ENCODE measurements around the gene CACNA1D.

Gene CACNA1D

DNA sequence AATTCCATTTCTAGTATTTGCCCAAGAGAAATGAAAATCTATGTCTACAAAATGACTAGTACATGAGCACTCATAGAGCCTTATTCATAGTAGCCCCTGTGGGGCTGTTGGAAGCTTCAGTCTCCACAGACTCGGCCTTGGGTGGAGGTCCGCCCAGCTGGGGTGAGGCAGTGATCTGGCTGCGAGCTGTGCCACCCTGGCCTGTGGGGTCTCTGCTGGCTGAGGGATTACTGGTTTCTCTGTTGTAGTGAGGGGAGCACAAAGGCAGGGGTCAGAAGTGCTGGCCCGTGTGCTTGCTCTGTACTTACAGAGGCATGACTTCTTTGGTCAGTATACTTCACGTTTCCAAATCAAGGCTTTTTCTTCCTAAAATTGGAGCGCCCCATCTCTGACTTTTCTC lies 193.7 kb downstream of the CACNA1D start:
- Histone ChIP-seq H3K9ac (ENCODE audit: low read length in 5 of 5) (no peak overlapping the region), H3K4me1 (ENCODE audit: control insufficient read depth in 5 of 5, insufficient read depth in 5 of 5, low read length in 5 of 5) (no peaks in the 10 kb centered on the region), H3K27me3 (ENCODE audit: control insufficient read depth in 5 of 5, insufficient read depth in 4 of 5, low read length in 5 of 5) (peaks cover 0 to 5% (median 2%) of the 10 kb centered on the region in 5 donors), H3K27ac (ENCODE audit: low read depth, low read length) (no peak overlapping the region), H3K4me3 (ENCODE audit: low read depth in 1 of 5, low read length in 5 of 5) (no peak overlapping the region), H3K36me3 (ENCODE audit: control insufficient read depth in 5 of 5, insufficient read depth in 5 of 5, low read length in 5 of 5) (no peaks in the 10 kb centered on the region), H3K9me3 (ENCODE audit: control insufficient read depth in 5 of 5, low read length in 5 of 5) (no peaks in the 10 kb centered on the region)

DNA sequence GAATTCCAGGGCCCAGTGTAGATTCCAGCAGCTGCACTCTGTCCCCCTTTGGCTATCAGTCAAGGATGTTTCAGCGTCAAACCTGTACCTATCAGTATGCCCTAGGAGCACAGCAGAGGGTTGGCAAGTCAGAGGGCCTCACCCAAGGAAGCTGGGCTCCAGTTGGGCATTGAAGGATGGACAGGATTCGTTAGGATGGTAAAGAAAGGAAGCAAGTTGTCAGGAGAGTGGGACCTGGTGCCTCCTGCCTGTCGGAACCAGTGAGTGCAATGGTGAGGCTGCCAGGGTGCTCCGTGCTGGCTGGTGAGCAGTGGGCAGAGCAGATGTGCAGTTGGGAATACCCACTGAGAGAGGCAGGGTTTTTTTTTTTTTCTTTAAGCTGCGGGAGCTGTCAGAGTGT lies 194.6 kb downstream of the CACNA1D start:
- Histone ChIP-seq H3K9me3 (ENCODE audit: control insufficient read depth in 5 of 5, low read length in 5 of 5) (no peaks in the 10 kb centered on the region), H3K27ac (ENCODE audit: low read depth, low read length) (no peak overlapping the region), H3K9ac (ENCODE audit: low read length in 5 of 5) (no peak overlapping the region), H3K36me3 (ENCODE audit: control insufficient read depth in 5 of 5, insufficient read depth in 5 of 5, low read length in 5 of 5) (no peaks in the 10 kb centered on the region), H3K4me3 (ENCODE audit: low read depth in 1 of 5, low read length in 5 of 5) (no peak overlapping the region), H3K27me3 (ENCODE audit: control insufficient read depth in 5 of 5, insufficient read depth in 4 of 5, low read length in 5 of 5) (peaks cover 0 to 5% (median 0%) of the 10 kb centered on the region in 5 donors), H3K4me1 (ENCODE audit: control insufficient read depth in 5 of 5, insufficient read depth in 5 of 5, low read length in 5 of 5) (no peaks in the 10 kb centered on the region)

DNA sequence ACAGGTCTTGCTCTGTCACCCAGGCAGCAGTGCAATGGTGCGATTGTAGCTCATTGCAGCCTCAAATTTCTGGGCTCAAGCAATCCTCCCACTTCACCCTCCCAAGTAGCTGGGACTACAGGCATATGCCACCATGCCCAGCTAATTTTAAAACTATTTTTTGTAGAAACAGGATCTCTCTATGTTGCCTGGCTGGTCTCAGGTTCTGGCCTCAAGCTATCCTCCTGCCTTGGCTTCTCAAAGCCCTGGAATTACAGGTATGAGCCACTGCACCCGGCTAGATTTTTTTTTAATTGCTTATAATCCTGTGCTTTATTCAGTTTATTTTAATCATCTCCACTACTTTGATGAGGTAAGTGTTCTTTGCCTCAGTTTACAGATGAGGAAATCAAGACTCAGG lies 195.3 kb downstream of the CACNA1D start:
- H3K27ac ChIP-seq (ENCODE audit: low read depth, low read length): no peak overlapping the region
- no peak overlapping the region for H3K4me3 ChIP-seq (ENCODE audit: low read depth in 1 of 5, low read length in 5 of 5)
- H3K9me3 ChIP-seq (ENCODE audit: control insufficient read depth in 5 of 5, low read length in 5 of 5): no peaks in the 10 kb centered on the region
- no peaks in the 10 kb centered on the region for H3K4me1 ChIP-seq (ENCODE audit: control insufficient read depth in 5 of 5, insufficient read depth in 5 of 5, low read length in 5 of 5)
- H3K9ac ChIP-seq (ENCODE audit: low read length in 5 of 5): no peak overlapping the region
- peaks cover 0 to 6% (median 0%) of the 10 kb centered on the region in 5 donors for H3K27me3 ChIP-seq (ENCODE audit: control insufficient read depth in 5 of 5, insufficient read depth in 4 of 5, low read length in 5 of 5)
- H3K36me3 ChIP-seq (ENCODE audit: control insufficient read depth in 5 of 5, insufficient read depth in 5 of 5, low read length in 5 of 5): no peaks in the 10 kb centered on the region

DNA sequence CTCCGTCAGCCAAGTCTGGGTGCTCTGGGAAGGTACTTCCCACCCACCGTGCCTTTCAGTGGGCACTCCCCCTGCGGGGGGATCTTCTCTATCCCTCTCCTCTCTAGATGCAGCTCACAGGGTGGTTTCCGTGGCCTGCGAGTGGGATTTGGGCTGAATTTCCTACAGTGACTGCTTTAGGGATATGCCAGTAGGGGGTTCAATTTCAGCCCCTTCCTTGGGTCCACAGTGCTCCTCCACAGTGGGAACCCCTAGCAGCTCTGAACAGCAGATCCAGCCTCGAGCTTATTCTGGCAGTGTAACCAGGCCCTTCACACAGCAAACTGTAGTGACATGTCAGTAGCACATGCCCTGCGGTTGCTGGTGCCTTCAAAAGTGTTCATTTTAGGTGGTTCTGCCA lies 196.1 kb downstream of the CACNA1D start:
- Histone ChIP-seq H3K27me3 (ENCODE audit: control insufficient read depth in 5 of 5, insufficient read depth in 4 of 5, low read length in 5 of 5) (peaks cover 0 to 13% (median 5%) of the 10 kb centered on the region in 5 donors), H3K9me3 (ENCODE audit: control insufficient read depth in 5 of 5, low read length in 5 of 5) (no peaks in the 10 kb centered on the region), H3K27ac (ENCODE audit: low read depth, low read length) (no peak overlapping the region), H3K4me3 (ENCODE audit: low read depth in 1 of 5, low read length in 5 of 5) (no peak overlapping the region), H3K9ac (ENCODE audit: low read length in 5 of 5) (no peak overlapping the region), H3K36me3 (ENCODE audit: control insufficient read depth in 5 of 5, insufficient read depth in 5 of 5, low read length in 5 of 5) (no peaks in the 10 kb centered on the region), H3K4me1 (ENCODE audit: control insufficient read depth in 5 of 5, insufficient read depth in 5 of 5, low read length in 5 of 5) (no peaks in the 10 kb centered on the region)

DNA sequence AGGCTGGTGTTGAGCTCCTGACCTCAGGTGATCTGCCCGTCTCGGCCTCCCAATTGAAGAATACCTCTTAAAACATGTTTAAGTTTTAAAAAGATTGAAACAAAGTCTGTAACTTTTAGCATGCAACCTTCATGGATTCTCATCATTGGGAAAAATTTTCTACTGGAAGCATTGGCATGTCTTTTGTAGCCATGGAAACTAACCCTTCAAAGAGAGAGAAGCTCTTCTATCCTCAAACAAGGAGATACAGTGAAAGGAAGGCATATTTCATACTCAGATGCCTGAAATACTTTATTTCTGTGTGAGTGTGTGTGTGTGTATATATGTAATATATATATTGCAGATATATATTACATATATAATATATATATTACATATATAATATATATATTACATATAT lies 196.9 kb downstream of the CACNA1D start:
- Histone ChIP-seq H3K4me3 (ENCODE audit: low read depth in 1 of 5, low read length in 5 of 5) (no peak overlapping the region), H3K9ac (ENCODE audit: low read length in 5 of 5) (no peak overlapping the region), H3K4me1 (ENCODE audit: control insufficient read depth in 5 of 5, insufficient read depth in 5 of 5, low read length in 5 of 5) (no peaks in the 10 kb centered on the region), H3K27me3 (ENCODE audit: control insufficient read depth in 5 of 5, insufficient read depth in 4 of 5, low read length in 5 of 5) (peaks cover 0 to 13% (median 5%) of the 10 kb centered on the region in 5 donors), H3K36me3 (ENCODE audit: control insufficient read depth in 5 of 5, insufficient read depth in 5 of 5, low read length in 5 of 5) (no peaks in the 10 kb centered on the region), H3K27ac (ENCODE audit: low read depth, low read length) (no peak overlapping the region), H3K9me3 (ENCODE audit: control insufficient read depth in 5 of 5, low read length in 5 of 5) (no peaks in the 10 kb centered on the region)

DNA sequence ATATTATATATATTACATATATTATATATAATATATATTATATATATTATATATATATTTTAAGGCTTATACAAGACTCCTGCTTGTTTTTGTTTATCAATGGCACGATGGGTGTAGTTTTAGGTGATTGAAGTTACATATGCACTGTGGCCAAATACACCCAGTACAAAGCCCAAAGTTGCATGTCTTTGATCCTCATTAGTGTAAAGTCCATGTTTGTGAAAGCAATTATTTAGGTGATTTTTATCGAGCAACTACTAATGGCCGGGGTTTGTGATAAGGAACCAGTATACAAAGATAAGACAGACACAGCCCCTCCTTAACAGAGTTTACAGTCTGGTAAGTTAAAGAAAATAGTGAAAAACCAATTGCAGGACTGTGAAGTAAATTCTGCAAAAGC lies 197.5 kb downstream of the CACNA1D start:
- Histone ChIP-seq H3K9me3 (ENCODE audit: control insufficient read depth in 5 of 5, low read length in 5 of 5) (no peaks in the 10 kb centered on the region), H3K27me3 (ENCODE audit: control insufficient read depth in 5 of 5, insufficient read depth in 4 of 5, low read length in 5 of 5) (peaks cover 0 to 13% (median 5%) of the 10 kb centered on the region in 5 donors), H3K4me3 (ENCODE audit: low read depth in 1 of 5, low read length in 5 of 5) (no peak overlapping the region), H3K9ac (ENCODE audit: low read length in 5 of 5) (no peak overlapping the region), H3K4me1 (ENCODE audit: control insufficient read depth in 5 of 5, insufficient read depth in 5 of 5, low read length in 5 of 5) (peaks cover 0 to 1% (median 0%) of the 10 kb centered on the region in 5 donors), H3K27ac (ENCODE audit: low read depth, low read length) (no peak overlapping the region), H3K36me3 (ENCODE audit: control insufficient read depth in 5 of 5, insufficient read depth in 5 of 5, low read length in 5 of 5) (no peaks in the 10 kb centered on the region)

DNA sequence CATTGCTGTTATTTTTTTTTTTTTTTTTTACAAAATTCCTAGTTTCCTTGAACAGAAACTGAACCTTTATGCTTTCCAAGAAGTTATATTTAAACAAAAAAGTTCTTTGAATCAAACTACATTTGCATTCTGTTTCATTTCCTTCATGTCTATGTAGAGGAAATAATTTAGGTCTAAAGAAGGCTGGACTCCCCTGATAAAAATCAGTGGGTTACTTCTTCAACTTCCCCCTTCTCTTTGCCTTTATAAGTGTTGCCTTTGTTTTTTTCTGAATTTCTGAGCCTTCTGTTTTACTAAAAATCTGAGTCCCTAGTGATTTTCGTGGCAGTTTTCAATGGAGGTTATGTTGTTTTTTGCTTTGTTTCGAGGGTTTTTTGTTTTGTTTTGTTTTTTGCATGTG lies 199.0 kb downstream of the CACNA1D start:
- H3K27ac ChIP-seq (ENCODE audit: low read depth, low read length): no peak overlapping the region
- H3K36me3 ChIP-seq (ENCODE audit: control insufficient read depth in 5 of 5, insufficient read depth in 5 of 5, low read length in 5 of 5): no peaks in the 10 kb centered on the region
- no peaks in the 10 kb centered on the region for H3K9me3 ChIP-seq (ENCODE audit: control insufficient read depth in 5 of 5, low read length in 5 of 5)
- peaks cover 0 to 13% (median 5%) of the 10 kb centered on the region in 5 donors for H3K27me3 ChIP-seq (ENCODE audit: control insufficient read depth in 5 of 5, insufficient read depth in 4 of 5, low read length in 5 of 5)
- no peak overlapping the region for H3K4me3 ChIP-seq (ENCODE audit: low read depth in 1 of 5, low read length in 5 of 5)
- peaks cover 0 to 1% (median 0%) of the 10 kb centered on the region in 5 donors for H3K4me1 ChIP-seq (ENCODE audit: control insufficient read depth in 5 of 5, insufficient read depth in 5 of 5, low read length in 5 of 5)
- no peak overlapping the region for H3K9ac ChIP-seq (ENCODE audit: low read length in 5 of 5)

DNA sequence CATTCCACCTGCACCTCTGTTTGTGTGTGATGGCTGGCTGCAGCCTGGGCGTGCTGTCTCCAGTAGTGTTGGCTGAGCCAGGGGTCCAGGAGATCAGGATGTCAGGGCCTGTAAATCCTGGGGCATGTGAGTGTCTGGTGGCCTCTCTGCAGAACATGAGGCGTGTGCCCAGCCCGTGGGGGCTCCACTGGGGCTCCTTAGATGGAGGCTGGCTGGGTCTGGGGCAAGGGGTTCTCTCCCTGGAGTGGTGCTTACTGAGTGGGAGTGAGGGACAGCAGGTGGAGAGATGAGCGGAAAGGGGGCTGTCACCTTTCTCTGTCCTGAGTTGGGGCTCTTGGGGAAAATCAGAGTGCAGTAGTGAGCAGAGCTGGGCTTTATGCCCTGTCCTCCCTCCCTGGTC lies 199.6 kb downstream of the CACNA1D start:
- H3K36me3 ChIP-seq (ENCODE audit: control insufficient read depth in 5 of 5, insufficient read depth in 5 of 5, low read length in 5 of 5): no peaks in the 10 kb centered on the region
- H3K27me3 ChIP-seq (ENCODE audit: control insufficient read depth in 5 of 5, insufficient read depth in 4 of 5, low read length in 5 of 5): peaks cover 0 to 13% (median 5%) of the 10 kb centered on the region in 5 donors
- H3K9me3 ChIP-seq (ENCODE audit: control insufficient read depth in 5 of 5, low read length in 5 of 5): no peaks in the 10 kb centered on the region
- peaks cover 0 to 1% (median 0%) of the 10 kb centered on the region in 5 donors for H3K4me1 ChIP-seq (ENCODE audit: control insufficient read depth in 5 of 5, insufficient read depth in 5 of 5, low read length in 5 of 5)
- no peak overlapping the region for H3K4me3 ChIP-seq (ENCODE audit: low read depth in 1 of 5, low read length in 5 of 5)
- no peak overlapping the region for H3K27ac ChIP-seq (ENCODE audit: low read depth, low read length)
- no peak overlapping the region for H3K9ac ChIP-seq (ENCODE audit: low read length in 5 of 5)

DNA sequence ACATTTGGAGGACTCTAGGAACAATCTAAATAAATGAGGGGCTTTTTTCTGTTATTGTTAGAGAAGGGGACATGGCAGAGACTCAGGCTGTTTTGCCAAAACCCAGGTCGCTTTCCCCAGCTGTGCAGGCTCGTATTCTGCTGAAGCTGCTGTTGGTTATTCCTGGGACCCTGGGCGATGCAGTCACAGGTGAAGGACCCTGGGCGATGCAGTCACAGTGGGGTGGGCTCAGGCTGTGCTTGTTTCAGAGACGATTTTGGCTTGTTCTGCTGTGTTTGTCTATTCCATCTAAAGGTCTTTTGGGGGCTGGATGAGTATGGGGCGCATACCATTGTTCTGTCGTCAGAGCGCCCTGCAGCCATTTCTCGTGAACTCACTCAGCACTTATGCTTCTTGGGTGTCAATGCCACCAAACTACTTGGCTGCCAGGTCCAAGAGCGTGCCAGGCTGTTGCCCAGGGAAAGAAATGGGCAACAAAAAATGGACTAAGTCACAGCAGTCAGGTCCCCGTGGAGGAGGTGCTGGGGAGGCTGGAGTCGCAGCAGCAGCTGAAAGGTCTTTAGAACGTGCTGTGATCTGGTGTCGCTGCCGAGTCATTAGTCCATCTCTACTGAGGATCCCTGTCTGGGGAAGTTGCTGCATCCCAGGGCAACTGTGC lies 200.4 kb downstream of the CACNA1D start:
- no peak overlapping the region for H3K4me3 ChIP-seq (ENCODE audit: low read depth in 1 of 5, low read length in 5 of 5)
- no peaks in the 10 kb centered on the region for H3K36me3 ChIP-seq (ENCODE audit: control insufficient read depth in 5 of 5, insufficient read depth in 5 of 5, low read length in 5 of 5)
- peaks cover 0 to 1% (median 0%) of the 10 kb centered on the region in 5 donors for H3K4me1 ChIP-seq (ENCODE audit: control insufficient read depth in 5 of 5, insufficient read depth in 5 of 5, low read length in 5 of 5)
- H3K27ac ChIP-seq (ENCODE audit: low read depth, low read length): no peak overlapping the region
- H3K9me3 ChIP-seq (ENCODE audit: control insufficient read depth in 5 of 5, low read length in 5 of 5): no peaks in the 10 kb centered on the region
- no peak overlapping the region for H3K9ac ChIP-seq (ENCODE audit: low read length in 5 of 5)
- peaks cover 0 to 13% (median 5%) of the 10 kb centered on the region in 5 donors for H3K27me3 ChIP-seq (ENCODE audit: control insufficient read depth in 5 of 5, insufficient read depth in 4 of 5, low read length in 5 of 5)

DNA sequence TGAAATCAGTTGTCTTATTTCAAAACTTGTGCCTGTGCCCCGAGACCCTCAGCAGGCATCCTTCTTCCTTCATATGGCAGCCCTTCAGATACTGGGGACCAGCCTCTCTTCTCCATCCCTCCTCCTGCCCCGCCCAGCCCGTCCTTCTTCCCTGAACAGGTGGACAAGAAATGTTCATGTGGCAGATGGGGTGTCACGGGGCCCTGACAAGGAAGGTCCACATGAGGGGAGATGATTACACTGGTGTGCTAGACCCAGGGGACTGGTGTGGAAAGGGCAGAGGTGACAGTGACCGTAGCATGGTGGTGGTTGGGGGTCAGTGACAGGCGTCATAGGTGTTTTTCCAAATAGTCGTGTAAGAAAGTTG lies 200.9 kb downstream of the CACNA1D start:
- no peak overlapping the region for H3K4me3 ChIP-seq (ENCODE audit: low read depth in 1 of 5, low read length in 5 of 5)
- H3K9ac ChIP-seq (ENCODE audit: low read length in 5 of 5): no peak overlapping the region
- H3K27ac ChIP-seq (ENCODE audit: low read depth, low read length): no peak overlapping the region
- H3K36me3 ChIP-seq (ENCODE audit: control insufficient read depth in 5 of 5, insufficient read depth in 5 of 5, low read length in 5 of 5): no peaks in the 10 kb centered on the region
- no peaks in the 10 kb centered on the region for H3K9me3 ChIP-seq (ENCODE audit: control insufficient read depth in 5 of 5, low read length in 5 of 5)
- peaks cover 0 to 1% (median 0%) of the 10 kb centered on the region in 5 donors for H3K4me1 ChIP-seq (ENCODE audit: control insufficient read depth in 5 of 5, insufficient read depth in 5 of 5, low read length in 5 of 5)
- peaks cover 0 to 13% (median 5%) of the 10 kb centered on the region in 5 donors for H3K27me3 ChIP-seq (ENCODE audit: control insufficient read depth in 5 of 5, insufficient read depth in 4 of 5, low read length in 5 of 5)
